Fibroblast of lung (primary cell): ENCODE data around the gene HTRA3. TPM values are rescaled to one million over a fixed set of nuclear protein-coding genes. Genes with fewer than 3 reads are reported as not detected.

Experiments
- DNase-seq, 2 donors: peaks; one replicate each; pipeline versions ENCODE4 v3.0.0 to v3.0.0-alpha.2; 2010; ENCODE audit warnings: low read depth in 2 of 2
- H2AFZ ChIP-seq: 2 replicates; pipeline ENCODE4 v1.5.1; 2012; ENCODE audit warnings: low read length, control low read depth, inconsistent platforms
- H3K27ac ChIP-seq: 2 replicates; pipeline ENCODE4 v1.5.1; 2011; ENCODE audit warnings: low read length, control low read depth; ENCODE audit not compliant: insufficient read depth
- H3K27me3 ChIP-seq: 2 replicates; pipeline ENCODE4 v1.5.1; 2011; ENCODE audit warnings: mild to moderate bottlenecking, low read length; ENCODE audit not compliant: control insufficient read depth, insufficient read depth
- H3K36me3 ChIP-seq: 2 replicates; pipeline ENCODE4 v1.5.1; 2011; ENCODE audit warnings: low read length; ENCODE audit not compliant: control insufficient read depth, insufficient read depth
- H3K4me1 ChIP-seq: 2 replicates; pipeline ENCODE4 v1.5.1; 2011; ENCODE audit warnings: low read length; ENCODE audit not compliant: control insufficient read depth, insufficient read depth; ENCODE audit errors: extremely low read depth
- H3K4me2 ChIP-seq: 2 replicates; pipeline ENCODE4 v1.5.1; 2011; ENCODE audit warnings: low read length, control low read depth; ENCODE audit not compliant: insufficient read depth; ENCODE audit errors: extremely low read depth
- H3K4me3 ChIP-seq, 4 experiments: fragments of 200-600 bp in 1 of 4; sonication (generic) in 1 of 4; replicated peaks in 1 of 4; 2 replicates each; pipeline ENCODE4 v1.5.1; 2011 to 2016; ENCODE audit warnings: low read length in 4 of 4, low read depth in 3 of 4, mild to moderate bottlenecking in 3 of 4, control low read depth in 2 of 4, inconsistent platforms in 1 of 4, mixed read lengths in 1 of 4; ENCODE audit not compliant: insufficient read depth in 1 of 4; ENCODE audit errors: control extremely low read depth in 1 of 4
- H3K79me2 ChIP-seq: 2 replicates; pipeline ENCODE4 v1.5.1; 2012; ENCODE audit warnings: mild to moderate bottlenecking, low read length, inconsistent platforms; ENCODE audit not compliant: control insufficient read depth, insufficient read depth
- H3K9ac ChIP-seq: 2 replicates; pipeline ENCODE4 v1.5.1; 2011; ENCODE audit warnings: mild to moderate bottlenecking, low read length, control low read depth; ENCODE audit not compliant: insufficient read depth
- H3K9me3 ChIP-seq: 2 replicates; pipeline ENCODE4 v1.5.1; 2012; ENCODE audit warnings: low read depth, low read length; ENCODE audit not compliant: control insufficient read depth, insufficient read depth
- H4K20me1 ChIP-seq: 2 replicates; pipeline ENCODE4 v1.5.1; 2011; ENCODE audit warnings: low read length; ENCODE audit not compliant: control insufficient read depth, insufficient read depth; ENCODE audit errors: extremely low read depth
- CTCF ChIP-seq, 2 donors: IDR thresholded peaks in 1 of 2; conservative IDR thresholded peaks in 1 of 2; 1 replicate in 1 of 2; 2 replicates in 1 of 2; pipeline ENCODE4 v1.5.1; 2011 to 2012; ENCODE audit warnings: low read length in 2 of 2, control low read depth in 1 of 2, inconsistent platforms in 1 of 2, low read depth in 1 of 2, mild to moderate bottlenecking in 1 of 2
- EZH2 ChIP-seq: IDR thresholded peaks from 2 replicates; pipeline ENCODE4 v1.5.1; 2012; ENCODE audit warnings: low read length, control low read depth, mild to moderate bottlenecking; ENCODE audit errors: missing control alignments
- polyA plus RNA-seq, 2 donors: library from polyadenylated mRNA; depleted of rRNA in 1 of 2; stranded (reverse) in 1 of 2; unstranded in 1 of 2; fragments of >200 nt; gene quantifications; 2 replicates each; pipeline ENCODE4 v1.2.1, GENCODE V29; 2011 to 2012; ENCODE audit warnings: missing spikeins in 1 of 2
- total RNA-seq: library from RNA; depleted of rRNA; stranded (reverse); fragments of >200 nt; gene quantifications from 2 replicates; pipeline ENCODE4 v1.2.1, GENCODE V29; 2014

The HTRA3 gene
- total and polyA plus RNA-seq, 2 donors (not counting 1 experiment from before 2014, with no cell fraction given): 2.8 to 3.5 TPM

- Histone ChIP-seq H3K27ac (no peak overlapping the region), H3K4me2 (no peak overlapping the region), H4K20me1 (no peaks in the 10 kb centered on the region), H3K4me1 (peaks cover 2% of the 10 kb centered on the region), H3K79me2 (no peaks in the 10 kb centered on the region), H3K9ac (no peak overlapping the region), H3K9me3 (no peaks in the 10 kb centered on the region), H3K36me3 (no peaks in the 10 kb centered on the region), H2AFZ (no peak overlapping the region), H3K27me3 (no peaks in the 10 kb centered on the region), H3K4me3 (no peak overlapping the region)
- DNase-seq: no peak
- no peak for TF ChIP-seq EZH2
- no peak for TF ChIP-seq CTCF (conservative IDR thresholded peaks at IDR 0.05 in 1 of 2, IDR thresholded peaks at IDR 0.05 in 1 of 2; ENCODE audit: low read depth in 1 of 2, low read length in 2 of 2)
Measured at GRCh38 chr4:8303081-8303480, 33.5 kb downstream of the HTRA3 start.

- no peaks in the 10 kb centered on the region for H3K9me3 ChIP-seq
- peak; percentile 74 to 90 for DNase-seq
- H3K4me3 ChIP-seq: no peak overlapping the region
- no peak for TF ChIP-seq CTCF (conservative IDR thresholded peaks at IDR 0.05 in 1 of 2, IDR thresholded peaks at IDR 0.05 in 1 of 2; ENCODE audit: low read depth in 1 of 2, low read length in 2 of 2)
- TF ChIP-seq EZH2: no peak
- no peaks in the 10 kb centered on the region for H3K36me3 ChIP-seq
- no peak overlapping the region for H3K9ac ChIP-seq
- no peaks in the 10 kb centered on the region for H4K20me1 ChIP-seq
- no peak overlapping the region for H2AFZ ChIP-seq
- H3K4me1 ChIP-seq: peaks cover 2% of the 10 kb centered on the region
- peak overlapping the region; percentile 19 for H3K27ac ChIP-seq
- no peaks in the 10 kb centered on the region for H3K79me2 ChIP-seq
- H3K4me2 ChIP-seq: no peak overlapping the region
- H3K27me3 ChIP-seq: no peaks in the 10 kb centered on the region
Measured at GRCh38 chr4:8303485-8304281, 34.1 kb downstream of the HTRA3 start.

- no peak for DNase-seq
- Histone ChIP-seq H3K4me1 (peaks cover 2% of the 10 kb centered on the region), H3K9me3 (no peaks in the 10 kb centered on the region)
Measured at GRCh38 chr4:8304827-8305695, 35.5 kb downstream of the HTRA3 start.

More at GRCh38 chr4:8304827-8305695, 35.5 kb downstream of the HTRA3 start:
- Histone ChIP-seq H3K79me2 (no peaks in the 10 kb centered on the region), H3K27me3 (no peaks in the 10 kb centered on the region), H3K36me3 (no peaks in the 10 kb centered on the region), H3K4me2 (no peak overlapping the region), H3K9ac (no peak overlapping the region), H2AFZ (no peak overlapping the region), H3K27ac (no peak overlapping the region), H3K4me3 (no peak overlapping the region), H4K20me1 (no peaks in the 10 kb centered on the region)
- TF ChIP-seq CTCF (conservative IDR thresholded peaks at IDR 0.05 in 1 of 2, IDR thresholded peaks at IDR 0.05 in 1 of 2; ENCODE audit: low read depth in 1 of 2, low read length in 2 of 2) (no peak), EZH2 (no peak)
